ELR (cell line): ENCODE data around the gene C2orf69.
A peak's percentile ranks its signal among the peaks of the same experiment; 100 is the strongest.

Experiments used
- DNase-seq: peaks from one replicate; pipeline ENCODE4 v3.0.0-alpha.2; 2015; ENCODE audit warnings: low read depth

The C2orf69 gene

DNA sequence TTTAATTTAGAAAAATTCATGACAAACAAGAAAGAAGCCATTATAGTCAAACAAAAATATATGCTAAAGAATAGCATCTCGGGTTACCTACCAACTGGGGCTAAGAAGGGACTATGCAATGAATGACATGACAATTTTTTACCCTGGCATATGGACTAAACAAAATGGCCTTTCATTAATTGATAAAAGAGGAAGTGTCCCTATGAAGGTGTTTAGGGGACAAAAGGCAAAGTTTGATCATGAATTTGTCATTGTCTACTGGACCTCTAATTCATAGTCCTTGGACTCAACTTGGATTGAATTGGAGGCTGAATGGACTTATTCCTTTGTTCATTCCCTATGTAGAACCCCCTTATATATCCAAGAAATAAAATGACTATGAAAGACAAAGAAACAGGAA lies 57.0 kb downstream of the C2orf69 start:
- DNase-seq: no peak

DNA sequence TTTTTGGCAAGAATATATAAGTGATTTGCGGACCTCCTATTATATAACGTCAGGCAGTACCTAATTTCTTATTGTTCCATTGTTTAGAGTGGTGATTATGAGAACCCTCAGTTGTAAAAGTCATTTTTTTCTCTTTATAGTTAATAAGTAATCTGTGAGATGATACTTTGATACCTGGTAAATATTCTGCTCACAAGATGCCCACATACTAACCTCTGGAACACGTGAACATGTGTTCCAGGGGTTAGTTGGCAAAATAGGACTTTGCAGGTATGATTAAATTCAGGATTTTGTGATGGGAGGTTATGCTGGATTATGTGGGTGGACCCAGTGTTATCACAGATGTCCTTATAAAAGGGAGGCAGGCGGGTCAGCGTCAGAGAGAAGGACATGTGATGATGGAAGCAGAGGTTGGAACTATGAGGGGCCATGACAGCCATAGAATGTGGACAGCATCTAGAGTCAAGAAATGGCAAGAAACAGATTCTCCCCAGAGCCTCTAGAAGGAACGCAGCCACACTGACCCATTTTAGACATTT lies 61.1 kb downstream of the C2orf69 start:
- no peak for DNase-seq

DNA sequence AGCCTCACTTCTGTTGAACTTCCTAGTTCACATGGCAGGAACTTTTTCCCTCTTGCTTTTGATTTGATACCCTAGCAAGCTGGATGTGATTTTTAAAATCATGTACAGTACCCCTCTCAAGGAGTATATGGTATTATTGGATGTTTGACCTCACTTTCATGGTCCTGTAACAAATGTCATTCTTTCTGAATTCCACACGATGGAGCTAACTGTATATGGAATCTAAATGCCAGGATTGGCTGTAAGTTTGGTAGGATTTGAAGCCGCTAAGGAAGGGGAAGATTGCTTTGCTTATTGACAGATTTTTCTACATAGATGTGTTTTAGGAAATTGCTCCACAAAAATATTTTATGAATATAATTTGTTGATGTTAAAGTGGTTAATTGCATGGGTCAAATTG lies 62.6 kb downstream of the C2orf69 start:
- peak; percentile 70 for DNase-seq

DNA sequence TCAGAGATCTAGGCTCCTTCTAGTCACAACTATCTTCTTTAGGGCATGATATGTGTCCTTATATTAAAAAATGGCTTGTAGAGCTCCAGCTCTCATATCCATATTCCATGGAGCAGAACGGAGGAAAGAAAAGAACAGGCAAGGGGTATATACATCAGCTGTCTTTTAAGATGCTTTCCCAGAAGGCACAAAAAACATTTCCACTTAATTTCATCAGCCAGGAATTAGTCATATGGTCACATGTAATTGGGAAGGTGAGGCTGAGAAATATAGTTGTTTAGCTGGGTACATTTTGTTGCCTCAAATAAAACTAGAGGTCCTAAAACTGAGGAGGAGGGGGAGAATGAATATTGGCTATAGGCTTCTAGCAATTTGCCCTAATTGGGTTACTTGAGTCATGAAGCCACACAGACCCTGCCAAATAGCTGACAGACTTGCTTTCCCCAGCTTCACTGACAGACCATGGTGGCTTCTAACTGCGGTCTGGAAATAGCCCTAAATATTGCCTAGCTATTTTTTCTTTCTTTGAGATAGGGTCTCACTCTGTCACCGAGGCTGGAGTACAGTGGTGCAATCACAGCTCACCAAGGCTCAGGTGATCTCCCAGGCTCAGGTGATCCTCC lies 64.3 kb downstream of the C2orf69 start:
- peak; percentile 34 for DNase-seq
